ENCODE measurements around the gene MIS18A. TPM values are rescaled to one million over a fixed set of nuclear protein-coding genes. Genes with fewer than 3 reads are reported as not detected.

MIS18A gene
- total and polyA plus RNA-seq, 4 donors = 1.1 to 10.1 (median 2.6) TPM

DNA sequence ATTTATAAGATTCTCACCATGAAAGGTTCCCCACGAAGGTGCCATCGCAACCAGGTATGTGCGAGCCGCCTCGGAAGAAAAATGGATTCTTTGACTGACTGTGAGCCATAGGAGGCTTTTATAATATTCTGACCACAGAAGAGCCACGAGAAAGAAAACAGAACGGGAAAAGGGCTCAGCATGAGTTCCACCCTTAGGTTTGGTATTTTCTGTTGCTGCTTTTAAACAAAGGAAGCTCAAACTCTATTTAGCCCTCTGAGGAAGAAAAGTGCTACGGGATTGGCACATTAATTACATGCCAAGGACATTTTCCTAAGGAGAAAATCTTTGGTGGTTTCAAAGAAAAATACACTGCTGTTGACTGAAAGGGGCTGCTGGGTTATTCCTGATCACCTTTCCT, 39.3 kb downstream of the MIS18A start (continued):
- TF ChIP-seq, protein P1, sequence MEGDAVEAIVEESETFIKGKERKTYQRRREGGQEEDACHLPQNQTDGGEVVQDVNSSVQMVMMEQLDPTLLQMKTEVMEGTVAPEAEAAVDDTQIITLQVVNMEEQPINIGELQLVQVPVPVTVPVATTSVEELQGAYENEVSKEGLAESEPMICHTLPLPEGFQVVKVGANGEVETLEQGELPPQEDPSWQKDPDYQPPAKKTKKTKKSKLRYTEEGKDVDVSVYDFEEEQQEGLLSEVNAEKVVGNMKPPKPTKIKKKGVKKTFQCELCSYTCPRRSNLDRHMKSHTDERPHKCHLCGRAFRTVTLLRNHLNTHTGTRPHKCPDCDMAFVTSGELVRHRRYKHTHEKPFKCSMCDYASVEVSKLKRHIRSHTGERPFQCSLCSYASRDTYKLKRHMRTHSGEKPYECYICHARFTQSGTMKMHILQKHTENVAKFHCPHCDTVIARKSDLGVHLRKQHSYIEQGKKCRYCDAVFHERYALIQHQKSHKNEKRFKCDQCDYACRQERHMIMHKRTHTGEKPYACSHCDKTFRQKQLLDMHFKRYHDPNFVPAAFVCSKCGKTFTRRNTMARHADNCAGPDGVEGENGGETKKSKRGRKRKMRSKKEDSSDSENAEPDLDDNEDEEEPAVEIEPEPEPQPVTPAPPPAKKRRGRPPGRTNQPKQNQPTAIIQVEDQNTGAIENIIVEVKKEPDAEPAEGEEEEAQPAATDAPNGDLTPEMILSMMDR (IDR thresholded peaks at IDR 0.05; ENCODE audit: low read depth, low read length, missing input control) = no peak
- TF ChIP-seq FOXA1 (IDR thresholded peaks at IDR 0.05) = no peak

DNA sequence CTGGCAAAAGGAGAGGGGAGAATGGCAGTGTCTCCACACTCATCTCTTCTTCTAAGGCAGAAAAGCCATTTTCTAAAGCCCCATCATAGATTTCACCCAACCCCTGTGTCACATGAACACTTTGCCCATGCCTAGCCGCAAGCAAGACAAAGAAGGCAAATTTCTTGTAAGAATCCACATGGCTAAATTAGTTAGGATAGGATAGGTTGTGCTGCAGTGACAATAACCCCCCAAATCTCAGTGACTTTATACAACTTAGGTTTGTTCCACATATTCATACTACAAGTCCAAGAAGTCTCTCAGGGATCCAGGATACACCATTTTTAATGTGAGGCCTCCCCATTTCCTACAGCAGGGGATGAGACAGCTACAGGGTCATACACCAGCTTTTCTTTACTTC, 40.8 kb downstream of the MIS18A start:
- no peaks in the 10 kb centered on the region for H3K36me3 ChIP-seq (ENCODE audit: control insufficient read depth in 4 of 4, insufficient read depth in 3 of 4, low read depth in 1 of 4, low read length in 3 of 4)
- H3K27me3 ChIP-seq (ENCODE audit: control insufficient read depth in 4 of 4, insufficient read depth in 4 of 4, low read length in 3 of 4) = no peaks in the 10 kb centered on the region
- peaks cover 0 to 9% (median 1%) of the 10 kb centered on the region in 4 donors for H3K9me3 ChIP-seq (ENCODE audit: control insufficient read depth in 4 of 4, low read length in 3 of 4)
- 95% methylated on average over 1 of the region's 1 CpG for WGBS
- H3K27ac ChIP-seq (ENCODE audit: low read depth in 1 of 2, low read length in 2 of 2) = no peak overlapping the region
- no peak overlapping the region for H3K4me3 ChIP-seq (ENCODE audit: low read depth in 1 of 3, low read length in 3 of 3)
- TF ChIP-seq YY1 (IDR thresholded peaks at IDR 0.05) (no peak), RAD21 (IDR thresholded peaks at IDR 0.05) (no peak), NR2F2 (IDR thresholded peaks at IDR 0.05) (no peak), FOXA2 (IDR thresholded peaks at IDR 0.05) (no peak), HNF4G (IDR thresholded peaks at IDR 0.05) (no peak), EGR1 (IDR thresholded peaks at IDR 0.05; ENCODE audit: low read depth in 2 of 2) (no peak), FOXA1 (IDR thresholded peaks at IDR 0.05) (no peak), HNF4A (conservative IDR thresholded peaks at IDR 0.05) (no peak), RXRA (IDR thresholded peaks at IDR 0.05) (no peak), GABPA (IDR thresholded peaks at IDR 0.05 in 1 of 2, conservative IDR thresholded peaks at IDR 0.05 in 1 of 2) (no peak), TAF1 (conservative IDR thresholded peaks at IDR 0.05) (no peak), SP1 (IDR thresholded peaks at IDR 0.05) (no peak)
- TF ChIP-seq, protein P1 (IDR thresholded peaks at IDR 0.05; ENCODE audit: low read depth, low read length, missing input control) = no peak
- TF ChIP-seq, protein P2, sequence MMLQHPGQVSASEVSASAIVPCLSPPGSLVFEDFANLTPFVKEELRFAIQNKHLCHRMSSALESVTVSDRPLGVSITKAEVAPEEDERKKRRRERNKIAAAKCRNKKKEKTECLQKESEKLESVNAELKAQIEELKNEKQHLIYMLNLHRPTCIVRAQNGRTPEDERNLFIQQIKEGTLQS (IDR thresholded peaks at IDR 0.05) = no peak
- TF ChIP-seq, protein P3, sequence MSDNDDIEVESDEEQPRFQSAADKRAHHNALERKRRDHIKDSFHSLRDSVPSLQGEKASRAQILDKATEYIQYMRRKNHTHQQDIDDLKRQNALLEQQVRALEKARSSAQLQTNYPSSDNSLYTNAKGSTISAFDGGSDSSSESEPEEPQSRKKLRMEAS (IDR thresholded peaks at IDR 0.05) = no peak
- TF ChIP-seq, protein P4, sequence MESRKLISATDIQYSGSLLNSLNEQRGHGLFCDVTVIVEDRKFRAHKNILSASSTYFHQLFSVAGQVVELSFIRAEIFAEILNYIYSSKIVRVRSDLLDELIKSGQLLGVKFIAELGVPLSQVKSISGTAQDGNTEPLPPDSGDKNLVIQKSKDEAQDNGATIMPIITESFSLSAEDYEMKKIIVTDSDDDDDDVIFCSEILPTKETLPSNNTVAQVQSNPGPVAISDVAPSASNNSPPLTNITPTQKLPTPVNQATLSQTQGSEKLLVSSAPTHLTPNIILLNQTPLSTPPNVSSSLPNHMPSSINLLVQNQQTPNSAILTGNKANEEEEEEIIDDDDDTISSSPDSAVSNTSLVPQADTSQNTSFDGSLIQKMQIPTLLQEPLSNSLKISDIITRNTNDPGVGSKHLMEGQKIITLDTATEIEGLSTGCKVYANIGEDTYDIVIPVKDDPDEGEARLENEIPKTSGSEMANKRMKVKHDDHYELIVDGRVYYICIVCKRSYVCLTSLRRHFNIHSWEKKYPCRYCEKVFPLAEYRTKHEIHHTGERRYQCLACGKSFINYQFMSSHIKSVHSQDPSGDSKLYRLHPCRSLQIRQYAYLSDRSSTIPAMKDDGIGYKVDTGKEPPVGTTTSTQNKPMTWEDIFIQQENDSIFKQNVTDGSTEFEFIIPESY (IDR thresholded peaks at IDR 0.05) = no peak
- no peaks in the 10 kb centered on the region for H3K4me1 ChIP-seq (ENCODE audit: control insufficient read depth in 4 of 4, insufficient read depth in 4 of 4, low read length in 3 of 4)
- no peak overlapping the region for H3K9ac ChIP-seq (ENCODE audit: low read depth in 1 of 2, low read length in 2 of 2)
- DNase-seq (ENCODE audit: low spot score) = no peak

All from liver (tissue), 9 donors.